GM23338 (cell line): Measurements from ENCODE around the gene DAPK2. TPM values are rescaled to one million over a fixed set of nuclear protein-coding genes. Genes with fewer than 3 reads are reported as not detected.

Experiments used
- ATAC-seq: fragments of 200-7000 bp; cut with Tn5 transposase; 3 replicates; pipeline ENCODE4 v1.9.1; 2020
- DNase-seq: peaks from one replicate; pipeline ENCODE4 v3.0.0-alpha.2; 2015; ENCODE audit warnings: low spot score
- H2AFZ ChIP-seq: fragments of 200-600 bp; sonication (generic); 2 replicates; pipeline ENCODE4 v1.8.0; 2016; ENCODE audit warnings: antibody characterized with exemption, mild to moderate bottlenecking, moderate library complexity
- H3F3A ChIP-seq: fragments of 200-600 bp; sonication (generic); replicated peaks from 2 replicates; pipeline ENCODE4 v1.8.0; 2017; ENCODE audit warnings: antibody characterized with exemption, mixed run types, low read depth
- H3K27ac ChIP-seq: fragments of 200-600 bp; sonication (generic); 2 replicates; pipeline ENCODE4 v1.6.1; 2016; ENCODE audit warnings: low read depth
- H3K27me3 ChIP-seq: fragments of 200-600 bp; sonication (generic); 2 replicates; pipeline ENCODE4 v1.8.0; 2016; ENCODE audit warnings: mild to moderate bottlenecking, mixed run types, moderate library complexity; ENCODE audit not compliant: insufficient read depth
- H3K36me3 ChIP-seq: fragments of 200-600 bp; sonication (generic); 2 replicates; pipeline ENCODE4 v1.8.0; 2016; ENCODE audit warnings: mild to moderate bottlenecking; ENCODE audit not compliant: insufficient read depth
- H3K4me1 ChIP-seq: fragments of 200-600 bp; sonication (generic); 2 replicates; pipeline ENCODE4 v1.8.0; 2016; ENCODE audit warnings: mild to moderate bottlenecking, moderate library complexity; ENCODE audit not compliant: insufficient read depth
- H3K4me2 ChIP-seq: fragments of 200-600 bp; sonication (generic); 2 replicates; pipeline ENCODE4 v1.7.1; 2017; ENCODE audit warnings: mixed run types
- H3K4me3 ChIP-seq: fragments of 200-600 bp; sonication (generic); 2 replicates; pipeline ENCODE4 v1.6.1; 2016; ENCODE audit warnings: mixed run types
- H3K79me2 ChIP-seq: fragments of 200-600 bp; sonication (generic); replicated peaks from 2 replicates; pipeline ENCODE4 v1.8.0; 2017; ENCODE audit warnings: mild to moderate bottlenecking; ENCODE audit not compliant: insufficient read depth
- H3K9me2 ChIP-seq: fragments of 200-600 bp; sonication (generic); 2 replicates; pipeline ENCODE4 v1.8.0; 2017; ENCODE audit not compliant: insufficient read depth
- H4K20me1 ChIP-seq: fragments of 200-600 bp; sonication (generic); replicated peaks from 2 replicates; pipeline ENCODE4 v1.8.0; 2017; ENCODE audit warnings: mild to moderate bottlenecking; ENCODE audit not compliant: insufficient read depth
- H3K27ac Mint-ChIP-seq: 2 replicates; pipeline ENCODE4 v1.8.0; 2020; ENCODE audit warnings: inconsistent platforms, mild to moderate bottlenecking, moderate library complexity, mixed read lengths
- H3K27me3 Mint-ChIP-seq: 3 replicates; pipeline ENCODE4 v1.8.0; 2022; ENCODE audit warnings: low read depth, mild to moderate bottlenecking, moderate library complexity, mixed read lengths, inconsistent platforms; ENCODE audit not compliant: insufficient read depth, poor library complexity
- H3K36me3 Mint-ChIP-seq: 3 replicates; pipeline ENCODE4 v1.8.0; 2021; ENCODE audit warnings: low read depth, mild to moderate bottlenecking, inconsistent platforms, moderate library complexity, mixed read lengths
- H3K4me1 Mint-ChIP-seq: 3 replicates; pipeline ENCODE4 v1.8.0; 2020; ENCODE audit warnings: mild to moderate bottlenecking, inconsistent platforms, mixed read lengths
- H3K4me3 Mint-ChIP-seq: 3 replicates; pipeline ENCODE4 v1.8.0; 2021; ENCODE audit warnings: moderate library complexity, mild to moderate bottlenecking, inconsistent platforms, mixed read lengths
- H3K9me3 Mint-ChIP-seq: 3 replicates; pipeline ENCODE4 v1.8.0; 2020; ENCODE audit warnings: moderate library complexity, mild to moderate bottlenecking, inconsistent platforms, mixed read lengths
- ZNF114 ChIP-seq: fragments of 250-450 bp; sonication (Bioruptor Pico); IDR thresholded peaks from 2 replicates; pipeline ENCODE4 v1.5.0; 2020; ENCODE audit warnings: mild to moderate bottlenecking, moderate library complexity
- ZNF331 ChIP-seq: fragments of 250-450 bp; sonication (Bioruptor Pico); IDR thresholded peaks from 2 replicates; pipeline ENCODE4 v1.5.0; 2020; ENCODE audit warnings: low read depth, mild to moderate bottlenecking, moderate library complexity
- polyA plus RNA-seq: library from polyadenylated mRNA; unstranded; fragments of >200 nt; fragmentation: Nextera tagmentation; extraction: Ambion mirVana; gene quantifications from 2 replicates; pipeline ENCODE4 v1.2.1, GENCODE V29; 2016
- total RNA-seq: library from RNA; depleted of rRNA; stranded (reverse); fragments of >200 nt; shearing (Covaris generic); gene quantifications from 2 replicates; pipeline ENCODE4 v1.2.3, GENCODE V29; 2014
- TF ChIP-seq, protein P1 (sequence below): IDR thresholded peaks from 2 replicates; pipeline ENCODE4 v1.6.1; 2016; ENCODE audit warnings: antibody characterized with exemption
- TF ChIP-seq, protein P2 (sequence below): fragments of 250-450 bp; sonication (Bioruptor Pico); IDR thresholded peaks from 2 replicates; pipeline ENCODE4 v1.5.0; 2020; ENCODE audit warnings: mild to moderate bottlenecking, moderate library complexity
- TF ChIP-seq, protein P3 (sequence below): IDR thresholded peaks from one replicate; pipeline ENCODE4 v1.6.1; 2018; ENCODE audit warnings: antibody characterized with exemption; ENCODE audit not compliant: unreplicated experiment

The DAPK2 gene
- total and polyA plus RNA-seq, 2 experiments from 2014 or later: 1.6 to 3.1 TPM

DNA sequence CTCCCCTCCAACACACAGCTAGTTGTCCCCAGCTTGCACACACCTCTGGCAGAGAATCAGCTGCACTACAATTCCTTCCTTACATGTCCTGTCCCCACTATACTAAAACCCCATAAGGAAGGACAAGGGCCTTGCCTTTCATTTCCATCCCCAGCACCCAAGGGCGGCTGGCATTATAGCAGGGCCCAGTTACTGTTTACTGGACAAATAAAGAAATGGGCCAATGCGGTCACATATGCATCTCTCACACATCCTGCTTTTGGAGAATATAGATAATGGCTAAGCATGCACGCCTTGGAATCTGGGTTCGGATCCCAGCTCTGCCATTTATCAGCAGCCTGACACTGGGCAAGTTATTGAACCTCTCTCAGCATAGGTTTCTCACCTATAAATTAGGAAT, 99.1 kb downstream of the DAPK2 start:
- no peak for DNase-seq
- no peaks in the 10 kb centered on the region for H3K27me3 Mint-ChIP-seq
- H3F3A ChIP-seq: no peaks in the 10 kb centered on the region
- TF ChIP-seq, protein P1, sequence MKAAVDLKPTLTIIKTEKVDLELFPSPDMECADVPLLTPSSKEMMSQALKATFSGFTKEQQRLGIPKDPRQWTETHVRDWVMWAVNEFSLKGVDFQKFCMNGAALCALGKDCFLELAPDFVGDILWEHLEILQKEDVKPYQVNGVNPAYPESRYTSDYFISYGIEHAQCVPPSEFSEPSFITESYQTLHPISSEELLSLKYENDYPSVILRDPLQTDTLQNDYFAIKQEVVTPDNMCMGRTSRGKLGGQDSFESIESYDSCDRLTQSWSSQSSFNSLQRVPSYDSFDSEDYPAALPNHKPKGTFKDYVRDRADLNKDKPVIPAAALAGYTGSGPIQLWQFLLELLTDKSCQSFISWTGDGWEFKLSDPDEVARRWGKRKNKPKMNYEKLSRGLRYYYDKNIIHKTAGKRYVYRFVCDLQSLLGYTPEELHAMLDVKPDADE: no peak
- TF ChIP-seq, protein P2, sequence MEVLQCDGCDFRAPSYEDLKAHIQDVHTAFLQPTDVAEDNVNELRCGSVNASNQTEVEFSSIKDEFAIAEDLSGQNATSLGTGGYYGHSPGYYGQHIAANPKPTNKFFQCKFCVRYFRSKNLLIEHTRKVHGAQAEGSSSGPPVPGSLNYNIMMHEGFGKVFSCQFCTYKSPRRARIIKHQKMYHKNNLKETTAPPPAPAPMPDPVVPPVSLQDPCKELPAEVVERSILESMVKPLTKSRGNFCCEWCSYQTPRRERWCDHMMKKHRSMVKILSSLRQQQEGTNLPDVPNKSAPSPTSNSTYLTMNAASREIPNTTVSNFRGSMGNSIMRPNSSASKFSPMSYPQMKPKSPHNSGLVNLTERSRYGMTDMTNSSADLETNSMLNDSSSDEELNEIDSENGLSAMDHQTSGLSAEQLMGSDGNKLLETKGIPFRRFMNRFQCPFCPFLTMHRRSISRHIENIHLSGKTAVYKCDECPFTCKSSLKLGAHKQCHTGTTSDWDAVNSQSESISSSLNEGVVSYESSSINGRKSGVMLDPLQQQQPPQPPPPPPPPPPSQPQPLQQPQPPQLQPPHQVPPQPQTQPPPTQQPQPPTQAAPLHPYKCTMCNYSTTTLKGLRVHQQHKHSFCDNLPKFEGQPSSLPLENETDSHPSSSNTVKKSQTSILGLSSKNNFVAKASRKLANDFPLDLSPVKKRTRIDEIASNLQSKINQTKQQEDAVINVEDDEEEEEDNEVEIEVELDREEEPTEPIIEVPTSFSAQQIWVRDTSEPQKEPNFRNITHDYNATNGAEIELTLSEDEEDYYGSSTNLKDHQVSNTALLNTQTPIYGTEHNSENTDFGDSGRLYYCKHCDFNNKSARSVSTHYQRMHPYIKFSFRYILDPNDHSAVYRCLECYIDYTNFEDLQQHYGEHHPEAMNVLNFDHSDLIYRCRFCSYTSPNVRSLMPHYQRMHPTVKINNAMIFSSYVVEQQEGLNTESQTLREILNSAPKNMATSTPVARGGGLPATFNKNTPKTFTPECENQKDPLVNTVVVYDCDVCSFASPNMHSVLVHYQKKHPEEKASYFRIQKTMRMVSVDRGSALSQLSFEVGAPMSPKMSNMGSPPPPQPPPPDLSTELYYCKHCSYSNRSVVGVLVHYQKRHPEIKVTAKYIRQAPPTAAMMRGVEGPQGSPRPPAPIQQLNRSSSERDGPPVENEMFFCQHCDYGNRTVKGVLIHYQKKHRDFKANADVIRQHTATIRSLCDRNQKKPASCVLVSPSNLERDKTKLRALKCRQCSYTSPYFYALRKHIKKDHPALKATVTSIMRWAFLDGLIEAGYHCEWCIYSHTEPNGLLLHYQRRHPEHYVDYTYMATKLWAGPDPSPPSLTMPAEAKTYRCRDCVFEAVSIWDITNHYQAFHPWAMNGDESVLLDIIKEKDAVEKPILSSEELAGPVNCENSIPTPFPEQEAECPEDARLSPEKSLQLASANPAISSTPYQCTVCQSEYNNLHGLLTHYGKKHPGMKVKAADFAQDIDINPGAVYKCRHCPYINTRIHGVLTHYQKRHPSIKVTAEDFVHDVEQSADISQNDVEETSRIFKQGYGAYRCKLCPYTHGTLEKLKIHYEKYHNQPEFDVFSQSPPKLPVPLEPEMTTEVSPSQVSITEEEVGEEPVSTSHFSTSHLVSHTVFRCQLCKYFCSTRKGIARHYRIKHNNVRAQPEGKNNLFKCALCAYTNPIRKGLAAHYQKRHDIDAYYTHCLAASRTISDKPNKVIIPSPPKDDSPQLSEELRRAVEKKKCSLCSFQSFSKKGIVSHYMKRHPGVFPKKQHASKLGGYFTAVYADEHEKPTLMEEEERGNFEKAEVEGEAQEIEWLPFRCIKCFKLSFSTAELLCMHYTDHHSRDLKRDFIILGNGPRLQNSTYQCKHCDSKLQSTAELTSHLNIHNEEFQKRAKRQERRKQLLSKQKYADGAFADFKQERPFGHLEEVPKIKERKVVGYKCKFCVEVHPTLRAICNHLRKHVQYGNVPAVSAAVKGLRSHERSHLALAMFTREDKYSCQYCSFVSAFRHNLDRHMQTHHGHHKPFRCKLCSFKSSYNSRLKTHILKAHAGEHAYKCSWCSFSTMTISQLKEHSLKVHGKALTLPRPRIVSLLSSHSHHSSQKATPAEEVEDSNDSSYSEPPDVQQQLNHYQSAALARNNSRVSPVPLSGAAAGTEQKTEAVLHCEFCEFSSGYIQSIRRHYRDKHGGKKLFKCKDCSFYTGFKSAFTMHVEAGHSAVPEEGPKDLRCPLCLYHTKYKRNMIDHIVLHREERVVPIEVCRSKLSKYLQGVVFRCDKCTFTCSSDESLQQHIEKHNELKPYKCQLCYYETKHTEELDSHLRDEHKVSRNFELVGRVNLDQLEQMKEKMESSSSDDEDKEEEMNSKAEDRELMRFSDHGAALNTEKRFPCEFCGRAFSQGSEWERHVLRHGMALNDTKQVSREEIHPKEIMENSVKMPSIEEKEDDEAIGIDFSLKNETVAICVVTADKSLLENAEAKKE (CRISPR knock-in tag): no peak
- TF ChIP-seq ZNF114 (CRISPR knock-in tag): no peak
- TF ChIP-seq, protein P3, sequence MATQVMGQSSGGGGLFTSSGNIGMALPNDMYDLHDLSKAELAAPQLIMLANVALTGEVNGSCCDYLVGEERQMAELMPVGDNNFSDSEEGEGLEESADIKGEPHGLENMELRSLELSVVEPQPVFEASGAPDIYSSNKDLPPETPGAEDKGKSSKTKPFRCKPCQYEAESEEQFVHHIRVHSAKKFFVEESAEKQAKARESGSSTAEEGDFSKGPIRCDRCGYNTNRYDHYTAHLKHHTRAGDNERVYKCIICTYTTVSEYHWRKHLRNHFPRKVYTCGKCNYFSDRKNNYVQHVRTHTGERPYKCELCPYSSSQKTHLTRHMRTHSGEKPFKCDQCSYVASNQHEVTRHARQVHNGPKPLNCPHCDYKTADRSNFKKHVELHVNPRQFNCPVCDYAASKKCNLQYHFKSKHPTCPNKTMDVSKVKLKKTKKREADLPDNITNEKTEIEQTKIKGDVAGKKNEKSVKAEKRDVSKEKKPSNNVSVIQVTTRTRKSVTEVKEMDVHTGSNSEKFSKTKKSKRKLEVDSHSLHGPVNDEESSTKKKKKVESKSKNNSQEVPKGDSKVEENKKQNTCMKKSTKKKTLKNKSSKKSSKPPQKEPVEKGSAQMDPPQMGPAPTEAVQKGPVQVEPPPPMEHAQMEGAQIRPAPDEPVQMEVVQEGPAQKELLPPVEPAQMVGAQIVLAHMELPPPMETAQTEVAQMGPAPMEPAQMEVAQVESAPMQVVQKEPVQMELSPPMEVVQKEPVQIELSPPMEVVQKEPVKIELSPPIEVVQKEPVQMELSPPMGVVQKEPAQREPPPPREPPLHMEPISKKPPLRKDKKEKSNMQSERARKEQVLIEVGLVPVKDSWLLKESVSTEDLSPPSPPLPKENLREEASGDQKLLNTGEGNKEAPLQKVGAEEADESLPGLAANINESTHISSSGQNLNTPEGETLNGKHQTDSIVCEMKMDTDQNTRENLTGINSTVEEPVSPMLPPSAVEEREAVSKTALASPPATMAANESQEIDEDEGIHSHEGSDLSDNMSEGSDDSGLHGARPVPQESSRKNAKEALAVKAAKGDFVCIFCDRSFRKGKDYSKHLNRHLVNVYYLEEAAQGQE: no peak
- TF ChIP-seq ZNF331 (CRISPR knock-in tag): no peak
- H3K4me1 Mint-ChIP-seq: peaks cover 7% of the 10 kb centered on the region
- no peaks in the 10 kb centered on the region for H3K36me3 Mint-ChIP-seq
- no peaks in the 10 kb centered on the region for H3K79me2 ChIP-seq
- H3K9me2 ChIP-seq: no peaks in the 10 kb centered on the region
- no peak overlapping the region for H3K4me3 Mint-ChIP-seq
- no peak overlapping the region for H3K27ac Mint-ChIP-seq
- no peak overlapping the region for H3K4me2 ChIP-seq
- H3K4me1 ChIP-seq: no peaks in the 10 kb centered on the region; the same call in 1 of the 2 replicates
- H2AFZ ChIP-seq: no peak overlapping the region
- no peaks in the 10 kb centered on the region for H4K20me1 ChIP-seq
- H3K36me3 ChIP-seq: no peaks in the 10 kb centered on the region
- peaks cover 3% of the 10 kb centered on the region; the same call in 2 of the 3 replicates for H3K9me3 Mint-ChIP-seq
- H3K27ac ChIP-seq: no peak overlapping the region
- H3K27me3 ChIP-seq: no peaks in the 10 kb centered on the region
- no peak for ATAC-seq
- H3K4me3 ChIP-seq: no peak overlapping the region
